GM21367 (cell line): Measurements from ENCODE around the gene NSUN6.

ENCODE experiments used
- ATAC-seq: cut with Tn5 transposase; IDR thresholded peaks from one replicate; pipeline ENCODE4 v1.9.1; 2021; ENCODE audit not compliant: unreplicated experiment

NSUN6 gene

GRCh38 chr10:18505456-18506118 is 145.8 kb downstream of the NSUN6 start:
- ATAC-seq = no peak

- ATAC-seq = no peak
These were observed 147.2 kb downstream of the NSUN6 start for GRCh38 chr10:18504161-18504560.

GRCh38 chr10:18501629-18502028 is 149.8 kb downstream of the NSUN6 start:
- ATAC-seq = no peak

- no peak for ATAC-seq
These were observed 150.2 kb downstream of the NSUN6 start for GRCh38 chr10:18501198-18501597.

- ATAC-seq = no peak
These were observed 150.8 kb downstream of the NSUN6 start for GRCh38 chr10:18500576-18500975.

GRCh38 chr10:18498998-18499397 is 152.4 kb downstream of the NSUN6 start:
- no peak for ATAC-seq

GRCh38 chr10:18497806-18498369 is 153.5 kb downstream of the NSUN6 start:
- ATAC-seq = no peak
